Mucosa of descending colon (tissue), 3 donors: Measurements from ENCODE around the gene ZNF343. TPM values are rescaled to one million over a fixed set of nuclear protein-coding genes. Genes with fewer than 3 reads are reported as not detected.

Experiments used
- ATAC-seq: fragments of 200-7000 bp; cut with Tn5 transposase; one replicate; pipeline ENCODE4 v1.9.1; 2020; ENCODE audit warnings: mild to moderate bottlenecking, moderate library complexity
- DNase-seq, 3 donors: peaks; one replicate each; pipeline ENCODE4 v3.0.0-alpha.2; 2020
- H3K36me3 ChIP-seq: fragments of 200-600 bp; one replicate; pipeline ENCODE4 v1.8.0; 2021; ENCODE audit warnings: low read depth, mild to moderate bottlenecking
- H3K4me1 ChIP-seq: fragments of 200-600 bp; one replicate; pipeline ENCODE4 v1.8.0; 2021; ENCODE audit warnings: low read depth, mild to moderate bottlenecking
- H3K4me3 ChIP-seq: fragments of 200-600 bp; one replicate; pipeline ENCODE4 v1.8.0; 2021; ENCODE audit warnings: mild to moderate bottlenecking
- H3K9me3 ChIP-seq: fragments of 200-600 bp; one replicate; pipeline ENCODE4 v1.8.0; 2021; ENCODE audit warnings: mild to moderate bottlenecking
- intact Hi-C, 2 donors: fragments of 100-400 bp; cut with DNase I in 1 of 2; cut with micrococcal nuclease in 1 of 2; formaldehyde crosslinking; loops; one replicate each; pipeline versions ENCODE4 v1.11.0 to v1.11.1; 2022; cut with DNase I, micrococcal nuclease
- total RNA-seq, 3 donors: library from RNA; stranded (reverse); fragmentation: NEBNext Ultra II Directional in 2 of 3; extraction: Animal tissue kit (Norgen Biotek cat#: 25700) in 2 of 3; gene quantifications; one replicate each; pipeline versions ENCODE4 v1.2.1 to v1.2.4, GENCODE V29; 2021 to 2023
- TF ChIP-seq, protein P1 (sequence below): fragments of 200-600 bp; IDR thresholded peaks from one replicate; pipeline ENCODE4 v1.8.0; 2022; ENCODE audit warnings: antibody characterized with exemption, mild to moderate bottlenecking
- donor health status: DM: no; HTN: no; CAD: no; lungs with moderate emphysema.
- donor health status: DM: no; HTN: no; CAD: no.
- donor health status: DM: no; HTN: yes; CAD: no.

Gene ZNF343
- total RNA-seq, 3 donors from 2014 or later, result 6.9 to 12.1 (median 9.8) TPM

DNA sequence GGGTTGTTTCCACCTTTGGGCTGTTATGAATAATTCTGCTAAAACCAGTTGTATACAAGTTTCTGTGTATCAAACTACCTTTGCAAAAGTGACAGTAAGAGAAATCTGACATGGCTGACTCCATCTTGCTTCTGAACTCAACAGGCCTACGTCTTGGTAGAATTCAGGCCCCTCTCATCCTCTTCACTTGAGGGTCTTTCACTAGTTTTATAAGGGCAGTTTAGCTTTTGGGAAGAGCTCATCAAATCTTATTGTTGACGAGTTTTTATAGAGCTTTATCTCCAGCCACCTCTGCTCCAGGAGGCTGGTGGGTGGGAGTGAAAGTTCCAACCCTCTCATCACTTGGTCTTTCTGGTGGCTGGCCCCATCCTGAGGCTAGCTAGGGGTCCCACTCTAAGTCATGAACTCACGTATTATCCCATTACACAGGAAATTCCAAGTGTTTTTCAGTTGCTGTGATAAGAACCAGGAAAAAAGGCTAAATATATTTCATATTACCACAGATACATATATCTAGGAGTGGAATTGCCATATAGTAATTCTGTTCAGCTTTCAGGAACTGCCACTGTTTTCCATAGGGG is 49.7 kb downstream of the ZNF343 start:
- intact Hi-C loops, result loop anchor here in 1 of 2 donors (10.0 kb wide), 1 partner anchor 244 kb away; no protein-coding TSS in a partner anchor
- Histone ChIP-seq H3K36me3 (peaks cover 17% of the 10 kb centered on the region), H3K4me3 (no peak overlapping the region), H3K9me3 (no peaks in the 10 kb centered on the region), H3K4me1 (no peaks in the 10 kb centered on the region)
- TF ChIP-seq, protein P1, sequence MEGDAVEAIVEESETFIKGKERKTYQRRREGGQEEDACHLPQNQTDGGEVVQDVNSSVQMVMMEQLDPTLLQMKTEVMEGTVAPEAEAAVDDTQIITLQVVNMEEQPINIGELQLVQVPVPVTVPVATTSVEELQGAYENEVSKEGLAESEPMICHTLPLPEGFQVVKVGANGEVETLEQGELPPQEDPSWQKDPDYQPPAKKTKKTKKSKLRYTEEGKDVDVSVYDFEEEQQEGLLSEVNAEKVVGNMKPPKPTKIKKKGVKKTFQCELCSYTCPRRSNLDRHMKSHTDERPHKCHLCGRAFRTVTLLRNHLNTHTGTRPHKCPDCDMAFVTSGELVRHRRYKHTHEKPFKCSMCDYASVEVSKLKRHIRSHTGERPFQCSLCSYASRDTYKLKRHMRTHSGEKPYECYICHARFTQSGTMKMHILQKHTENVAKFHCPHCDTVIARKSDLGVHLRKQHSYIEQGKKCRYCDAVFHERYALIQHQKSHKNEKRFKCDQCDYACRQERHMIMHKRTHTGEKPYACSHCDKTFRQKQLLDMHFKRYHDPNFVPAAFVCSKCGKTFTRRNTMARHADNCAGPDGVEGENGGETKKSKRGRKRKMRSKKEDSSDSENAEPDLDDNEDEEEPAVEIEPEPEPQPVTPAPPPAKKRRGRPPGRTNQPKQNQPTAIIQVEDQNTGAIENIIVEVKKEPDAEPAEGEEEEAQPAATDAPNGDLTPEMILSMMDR, result no peak
- no peak for ATAC-seq
- no peak for DNase-seq

DNA sequence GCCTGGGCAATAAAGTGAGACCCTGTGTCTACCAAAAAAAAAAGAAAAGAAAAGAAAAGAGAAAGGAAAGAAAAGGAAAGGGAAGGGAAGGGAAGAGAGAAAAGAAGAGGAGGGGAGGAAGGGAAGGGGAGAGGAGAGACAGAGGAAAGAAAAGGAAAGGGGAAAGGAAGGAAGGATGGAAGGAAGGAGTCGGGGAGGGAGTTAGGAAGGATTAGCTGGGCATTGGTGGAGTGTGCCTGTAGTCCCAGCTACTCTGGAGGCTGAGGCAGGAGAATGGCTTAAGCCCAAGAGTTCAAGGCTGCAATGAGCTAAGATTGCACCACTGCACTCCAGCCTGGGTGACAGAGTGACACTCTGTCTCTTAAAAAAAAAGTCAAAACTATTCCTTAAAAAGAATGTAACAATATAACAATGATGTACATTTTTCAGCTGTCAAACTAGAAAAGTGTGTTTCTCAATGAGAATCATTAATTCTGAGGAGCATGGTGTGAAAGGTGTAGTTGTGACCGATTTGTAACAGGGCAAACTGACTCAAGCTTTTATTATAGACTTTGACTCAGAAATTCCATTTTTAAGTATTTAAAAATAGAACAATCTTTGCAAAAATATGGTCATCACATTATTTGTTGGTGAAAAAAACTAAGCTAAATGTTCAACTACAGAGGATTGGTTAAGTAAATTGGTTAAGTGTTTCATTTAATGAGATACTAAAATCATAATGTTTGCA is 52.8 kb downstream of the ZNF343 start:
- no peak for DNase-seq
- no peaks in the 10 kb centered on the region for H3K9me3 ChIP-seq
- ATAC-seq, result no peak
- no peak overlapping the region for H3K4me3 ChIP-seq
- TF ChIP-seq, protein P1, result no peak
- intact Hi-C loops, result loop anchor here in 1 of 2 donors (10.0 kb wide), 1 partner anchor 241 kb away; no protein-coding TSS in a partner anchor
- H3K4me1 ChIP-seq, result no peaks in the 10 kb centered on the region
- H3K36me3 ChIP-seq, result no peaks in the 10 kb centered on the region

DNA sequence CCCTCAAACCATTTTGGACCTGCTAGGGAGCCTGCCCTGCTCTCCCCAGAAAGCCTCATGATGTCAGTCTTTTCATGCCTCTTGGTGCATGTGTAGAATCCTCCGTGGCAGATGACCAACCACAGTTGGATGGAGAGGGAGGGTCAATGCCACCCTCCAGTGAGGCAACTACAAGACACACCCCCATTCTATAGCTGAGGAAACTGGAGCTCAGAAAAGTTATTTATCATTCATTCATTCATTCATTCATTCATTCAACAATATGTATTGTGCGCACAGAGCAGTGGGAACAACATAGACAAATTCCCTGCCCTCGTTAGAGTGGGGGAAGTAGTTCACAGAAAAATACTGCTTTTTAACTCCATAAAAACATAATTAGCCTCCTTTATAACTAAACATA is 54.9 kb downstream of the ZNF343 start:
- Histone ChIP-seq H3K4me1 (no peaks in the 10 kb centered on the region), H3K36me3 (no peaks in the 10 kb centered on the region), H3K9me3 (no peaks in the 10 kb centered on the region), H3K4me3 (no peak overlapping the region)
- TF ChIP-seq, protein P1, result no peak
- no peak for ATAC-seq
- DNase-seq, result no peak
- intact Hi-C loops, result loop anchor here in 1 of 2 donors (10.0 kb wide), 1 partner anchor 239 kb away; no protein-coding TSS in a partner anchor

DNA sequence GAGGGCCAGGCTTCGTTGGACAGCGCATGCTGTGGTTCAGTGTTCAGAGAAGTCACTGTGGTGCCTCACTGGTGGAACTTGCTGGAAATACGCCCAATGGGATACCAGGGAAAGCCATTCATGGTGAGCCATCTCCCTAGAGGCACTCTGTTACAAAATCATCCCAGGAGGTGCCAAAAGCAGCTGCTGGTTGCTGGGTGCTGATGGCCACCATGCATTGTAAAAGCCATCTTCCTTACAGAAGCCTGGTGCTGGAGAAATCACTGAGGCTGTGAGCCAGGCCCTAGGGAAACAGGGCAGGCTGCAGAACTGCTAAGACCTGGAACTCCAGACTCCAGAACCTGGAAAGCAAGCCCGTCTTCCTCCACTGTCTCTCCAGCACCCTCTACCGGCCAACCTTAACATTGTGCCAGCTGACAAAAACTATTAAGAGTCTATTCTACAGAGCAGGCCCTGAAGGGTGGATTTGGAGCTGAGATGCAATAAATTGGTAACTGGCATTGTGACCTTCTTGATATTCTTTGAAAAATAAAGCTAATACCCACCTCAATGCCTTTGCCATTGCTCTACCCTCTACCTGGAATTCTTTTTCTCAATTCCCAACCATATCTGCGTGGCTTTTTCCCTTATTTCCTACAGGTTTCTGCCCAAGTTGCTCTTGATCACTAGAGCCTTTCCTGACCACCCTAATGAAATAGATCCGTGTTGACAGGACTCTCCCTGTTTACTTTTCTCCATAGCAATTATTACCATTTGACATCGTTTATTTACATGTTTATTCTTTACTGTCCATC is 56.6 kb downstream of the ZNF343 start:
- no peaks in the 10 kb centered on the region for H3K36me3 ChIP-seq
- no peaks in the 10 kb centered on the region for H3K4me1 ChIP-seq
- H3K4me3 ChIP-seq, result no peak overlapping the region
- intact Hi-C loops, result loop anchor here in 1 of 2 donors (10.0 kb wide), 1 partner anchor 237 kb away; no protein-coding TSS in a partner anchor
- TF ChIP-seq, protein P1, result peak; percentile 77
- ATAC-seq, result peak; percentile 89
- no peaks in the 10 kb centered on the region for H3K9me3 ChIP-seq
- DNase-seq, result peak in 2 of 3 donors; percentile 58 to 83

DNA sequence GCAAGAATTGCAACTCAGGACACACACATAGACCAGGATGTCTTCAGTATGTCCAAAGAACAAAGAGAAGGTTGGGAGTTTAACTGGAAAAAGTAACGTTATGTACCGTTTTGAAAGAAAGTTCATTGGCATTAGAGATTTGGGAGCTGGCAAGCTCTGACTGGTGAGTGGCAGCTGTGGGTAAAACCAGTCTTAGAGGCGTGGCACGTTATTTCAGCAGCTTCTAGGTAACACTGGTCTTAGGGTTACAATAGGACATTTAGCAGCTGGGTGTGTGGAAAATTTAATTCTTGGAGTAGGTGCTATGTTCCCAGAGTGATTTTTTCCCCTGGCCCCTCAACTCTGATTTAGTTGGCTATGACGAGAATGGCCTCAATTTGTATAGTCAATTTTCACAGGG is 57.3 kb downstream of the ZNF343 start:
- TF ChIP-seq, protein P1, result no peak
- no peak overlapping the region for H3K4me3 ChIP-seq
- DNase-seq, result no peak
- no peaks in the 10 kb centered on the region for H3K4me1 ChIP-seq
- H3K36me3 ChIP-seq, result no peaks in the 10 kb centered on the region
- intact Hi-C loops, result loop anchor here in 1 of 2 donors (10.0 kb wide), 1 partner anchor 237 kb away; no protein-coding TSS in a partner anchor
- no peak for ATAC-seq
- no peaks in the 10 kb centered on the region for H3K9me3 ChIP-seq
